ENCODE results near the gene WNT2B. TPM values are rescaled to one million over a fixed set of nuclear protein-coding genes. Genes with fewer than 3 reads are reported as not detected.

The WNT2B gene
- total RNA-seq, 1 experiment from 2014 or later: not detected

GRCh38 chr1:112527266-112528010, 18.7 kb downstream of the WNT2B start:
- DNase-seq (ENCODE audit: low read depth): no peak

- no peak for DNase-seq (ENCODE audit: low read depth)
Observed at GRCh38 chr1:112528076-112528475, 19.3 kb downstream of the WNT2B start.

- DNase-seq (ENCODE audit: low read depth): no peak
Observed at GRCh38 chr1:112529301-112529700, 20.5 kb downstream of the WNT2B start.

GRCh38 chr1:112530832-112531231, 22.1 kb downstream of the WNT2B start:
- no peak for DNase-seq (ENCODE audit: low read depth)

GRCh38 chr1:112532064-112532463, 23.3 kb downstream of the WNT2B start:
- no peak for DNase-seq (ENCODE audit: low read depth)

GRCh38 chr1:112533029-112533428, 24.3 kb downstream of the WNT2B start:
- no peak for DNase-seq (ENCODE audit: low read depth)

GRCh38 chr1:112536561-112536960, 27.8 kb downstream of the WNT2B start:
- DNase-seq (ENCODE audit: low read depth): no peak

- no peak for DNase-seq (ENCODE audit: low read depth)
Observed at GRCh38 chr1:112537456-112537855, 28.7 kb downstream of the WNT2B start.

GRCh38 chr1:112538883-112539282, 30.1 kb downstream of the WNT2B start:
- DNase-seq (ENCODE audit: low read depth): no peak

GRCh38 chr1:112540226-112540794, 31.5 kb downstream of the WNT2B start:
- DNase-seq (ENCODE audit: low read depth): peak; percentile 9

GRCh38 chr1:112541299-112541698, 32.5 kb downstream of the WNT2B start:
- no peak for DNase-seq (ENCODE audit: low read depth)

GRCh38 chr1:112542206-112542973, 33.6 kb downstream of the WNT2B start:
- DNase-seq (ENCODE audit: low read depth): no peak

- DNase-seq (ENCODE audit: low read depth): peak; percentile 87
Observed at GRCh38 chr1:112544011-112544688, 35.4 kb downstream of the WNT2B start.

- DNase-seq (ENCODE audit: low read depth): no peak
Observed at GRCh38 chr1:112544751-112545150, 36.0 kb downstream of the WNT2B start.

GRCh38 chr1:112546076-112546475, 37.3 kb downstream of the WNT2B start:
- no peak for DNase-seq (ENCODE audit: low read depth)

GRCh38 chr1:112548547-112548946, 39.8 kb downstream of the WNT2B start:
- no peak for DNase-seq (ENCODE audit: low read depth)

GRCh38 chr1:112549590-112549989, 40.8 kb downstream of the WNT2B start:
- no peak for DNase-seq (ENCODE audit: low read depth)

GRCh38 chr1:112554411-112554810, 45.6 kb downstream of the WNT2B start:
- no peak for DNase-seq (ENCODE audit: low read depth)

- DNase-seq (ENCODE audit: low read depth): peak; percentile 29
Observed at GRCh38 chr1:112557385-112557784, 48.6 kb downstream of the WNT2B start.

GRCh38 chr1:112558634-112559033, 49.9 kb downstream of the WNT2B start:
- DNase-seq (ENCODE audit: low read depth): no peak

GRCh38 chr1:112563341-112563740, 54.6 kb downstream of the WNT2B start:
- no peak for DNase-seq (ENCODE audit: low read depth)

GRCh38 chr1:112564081-112564480, 55.3 kb downstream of the WNT2B start:
- DNase-seq (ENCODE audit: low read depth): no peak
